Loucy (cell line): ENCODE measurements around the gene C20orf202.

ENCODE experiments used
- H2AFZ ChIP-seq: fragments of 200-600 bp; sonication (generic); 2 replicates; pipeline ENCODE4 v1.6.0; 2016; ENCODE audit warnings: antibody characterized with exemption, mild to moderate bottlenecking, low read length, moderate library complexity
- H3F3A ChIP-seq: fragments of 200-600 bp; 2 replicates; pipeline ENCODE4 v1.6.0; 2016; ENCODE audit warnings: antibody characterized with exemption, low read depth, mild to moderate bottlenecking
- H3K27me3 ChIP-seq: fragments of 200-600 bp; sonication (generic); 2 replicates; pipeline ENCODE4 v1.6.1; 2014; ENCODE audit warnings: low read length, mild to moderate bottlenecking; ENCODE audit not compliant: insufficient read depth, poor library complexity, severe bottlenecking
- H3K36me3 ChIP-seq: fragments of 200-600 bp; sonication (generic); 2 replicates; pipeline ENCODE4 v1.6.1; 2016; ENCODE audit warnings: low read length; ENCODE audit not compliant: insufficient read depth
- H3K4me1 ChIP-seq: fragments of 200-600 bp; sonication (generic); 2 replicates; pipeline ENCODE4 v1.5.1; 2014; ENCODE audit warnings: low read length, mild to moderate bottlenecking; ENCODE audit not compliant: insufficient read depth, poor library complexity, severe bottlenecking
- H3K4me2 ChIP-seq: fragments of 200-600 bp; sonication (generic); 2 replicates; pipeline ENCODE4 v1.6.0; 2014; ENCODE audit warnings: antibody characterized with exemption, low read length, low read depth, mild to moderate bottlenecking; ENCODE audit not compliant: poor library complexity, severe bottlenecking
- H3K4me3 ChIP-seq: fragments of 200-600 bp; sonication (generic); 2 replicates; pipeline ENCODE4 v1.5.1; 2014; ENCODE audit warnings: low read length, mild to moderate bottlenecking, mixed read lengths; ENCODE audit not compliant: poor library complexity, severe bottlenecking
- H3K79me2 ChIP-seq: fragments of 200-600 bp; sonication (generic); 2 replicates; pipeline ENCODE4 v1.6.1; 2014; ENCODE audit warnings: low read length; ENCODE audit not compliant: insufficient read depth
- H3K9ac ChIP-seq: fragments of 200-600 bp; sonication (generic); 2 replicates; pipeline ENCODE4 v1.6.0; 2014; ENCODE audit warnings: mild to moderate bottlenecking, low read depth, low read length, moderate library complexity; ENCODE audit not compliant: poor library complexity, severe bottlenecking
- H3K9me2 ChIP-seq: fragments of 200-600 bp; sonication (generic); replicated peaks from 2 replicates; pipeline ENCODE4 v1.6.1; 2016; ENCODE audit warnings: low read depth, low read length, mixed read lengths
- H3K9me3 ChIP-seq: fragments of 200-600 bp; sonication (generic); 2 replicates; pipeline ENCODE4 v1.6.1; 2014; ENCODE audit warnings: mild to moderate bottlenecking, antibody characterized with exemption, low read length, low read depth; ENCODE audit not compliant: insufficient read depth
- H4K20me1 ChIP-seq: fragments of 200-600 bp; sonication (generic); 2 replicates; pipeline ENCODE4 v1.6.0; 2014; ENCODE audit warnings: antibody characterized with exemption, low read length, mild to moderate bottlenecking; ENCODE audit not compliant: insufficient read depth, poor library complexity, severe bottlenecking
- CTCF ChIP-seq: fragments of 200-600 bp; sonication (generic); conservative IDR thresholded peaks from 2 replicates; pipeline ENCODE4 v1.5.1; 2014; ENCODE audit warnings: mild to moderate bottlenecking, antibody characterized with exemption, low read length
- EZH2phosphoT487 ChIP-seq: fragments of 200-600 bp; IDR thresholded peaks from 2 replicates; pipeline ENCODE4 v1.6.1; 2018; ENCODE audit warnings: antibody characterized with exemption, mild to moderate bottlenecking, moderate library complexity, borderline replicate concordance

The C20orf202 gene

GRCh38 chr20:1204113-1204512, 859 bp downstream of the C20orf202 start:
- H3K9me2 ChIP-seq: no peaks in the 10 kb centered on the region
- no peaks in the 10 kb centered on the region for H4K20me1 ChIP-seq
- H3K36me3 ChIP-seq: no peaks in the 10 kb centered on the region
- no peaks in the 10 kb centered on the region for H3K9me3 ChIP-seq
- H3K4me3 ChIP-seq: no peak overlapping the region
- no peaks in the 10 kb centered on the region for H3K27me3 ChIP-seq
- H3F3A ChIP-seq: no peaks in the 10 kb centered on the region
- no peak overlapping the region for H2AFZ ChIP-seq
- H3K79me2 ChIP-seq: no peaks in the 10 kb centered on the region
- no peak overlapping the region for H3K4me2 ChIP-seq
- H3K9ac ChIP-seq: no peak overlapping the region
- H3K4me1 ChIP-seq: peaks cover 5% of the 10 kb centered on the region
- TF ChIP-seq CTCF (no peak), EZH2phosphoT487 (no peak)

- H3F3A ChIP-seq: no peaks in the 10 kb centered on the region
- H3K9me3 ChIP-seq: no peaks in the 10 kb centered on the region
- H2AFZ ChIP-seq: no peak overlapping the region
- H3K79me2 ChIP-seq: no peaks in the 10 kb centered on the region
- no peaks in the 10 kb centered on the region for H3K9me2 ChIP-seq
- peaks cover 3% of the 10 kb centered on the region for H3K4me1 ChIP-seq
- TF ChIP-seq EZH2phosphoT487: no peak
- no peak for TF ChIP-seq CTCF
- no peak overlapping the region for H3K9ac ChIP-seq
- H3K36me3 ChIP-seq: no peaks in the 10 kb centered on the region
- no peak overlapping the region for H3K4me2 ChIP-seq
- H4K20me1 ChIP-seq: no peaks in the 10 kb centered on the region
- H3K27me3 ChIP-seq: no peaks in the 10 kb centered on the region
- H3K4me3 ChIP-seq: no peak overlapping the region
Observed at GRCh38 chr20:1204576-1204975, 1.3 kb downstream of the C20orf202 start.

- Histone ChIP-seq H3K4me2 (no peak overlapping the region), H3K4me1 (no peaks in the 10 kb centered on the region), H3K4me3 (no peak overlapping the region), H3K9me2 (no peaks in the 10 kb centered on the region), H3K9ac (no peak overlapping the region), H3K79me2 (no peaks in the 10 kb centered on the region), H3F3A (no peaks in the 10 kb centered on the region), H3K27me3 (no peaks in the 10 kb centered on the region), H3K9me3 (no peaks in the 10 kb centered on the region), H2AFZ (no peak overlapping the region), H4K20me1 (no peaks in the 10 kb centered on the region), H3K36me3 (no peaks in the 10 kb centered on the region)
- TF ChIP-seq CTCF: no peak
Observed at GRCh38 chr20:1205802-1206201, 2.5 kb downstream of the C20orf202 start.
